ENCODE data around the gene MAP2K2. TPM values are rescaled to one million over a fixed set of nuclear protein-coding genes. Genes with fewer than 3 reads are reported as not detected.

The MAP2K2 gene
- total and polyA plus RNA-seq, 9 of the 15 experiments (the other 6 are each of a cell fraction or from before 2014, with no cell fraction given) = 1.0 to 151 (median 58.3) TPM

GRCh38 chr19:4122480-4122879, 1.4 kb downstream of the MAP2K2 start (continued):
- TF ChIP-seq ZBTB43 (CRISPR knock-in tag; IDR thresholded peaks at IDR 0.05) = no peak
- no peak for TF ChIP-seq ATF4 (CRISPR knock-in tag; IDR thresholded peaks at IDR 0.05)
- TF ChIP-seq MEIS2 (IDR thresholded peaks at IDR 0.05; ENCODE audit: partially characterized antibody) = no peak
- TF ChIP-seq MTF1 (CRISPR knock-in tag; IDR thresholded peaks at IDR 0.05; ENCODE audit: borderline replicate concordance) = no peak
- no peak for TF ChIP-seq POU5F1 (IDR thresholded peaks at IDR 0.05; ENCODE audit: borderline replicate concordance, low read depth, low read length, partially characterized antibody)
- TF ChIP-seq FOXJ2 (tag; IDR thresholded peaks at IDR 0.05) = no peak
- TF ChIP-seq ARID3B (CRISPR knock-in tag; IDR thresholded peaks at IDR 0.05; ENCODE audit: borderline replicate concordance) = no peak
- no peak for TF ChIP-seq HMBOX1 (IDR thresholded peaks at IDR 0.05)
- no peak for TF ChIP-seq SUPT5H (IDR thresholded peaks at IDR 0.05)
- no peak for TF ChIP-seq TBL1XR1 (IDR thresholded peaks at IDR 0.05; ENCODE audit: low read length in 2 of 2)
- TF ChIP-seq ZC3H11A (IDR thresholded peaks at IDR 0.05; ENCODE audit: low read depth, low read length) = no peak
